MM.1S (cell line): ENCODE data around the gene TMEM59L.

Experiments used
- CTCF ChIP-seq: fragments of 300-600 bp; sonication (generic); IDR thresholded peaks from 2 replicates; pipeline ENCODE4 v1.5.1; 2016; ENCODE audit warnings: antibody characterized with exemption, low read length, mixed read lengths
- EZH2 ChIP-seq: fragments of 300-600 bp; sonication (generic); optimal IDR thresholded peaks from 2 replicates; pipeline ENCODE3; 2017; ENCODE audit warnings: low read depth, mild to moderate bottlenecking, antibody characterized with exemption, low read length, mixed read lengths
- EZH2phosphoT487 ChIP-seq: fragments of 300-600 bp; sonication (generic); IDR thresholded peaks from 2 replicates; pipeline ENCODE4 v1.6.1; 2018; ENCODE audit warnings: antibody characterized with exemption, low read length

GRCh38 chr19:18626906-18627305, 14.2 kb downstream of the TMEM59L start:
- TF ChIP-seq CTCF: no peak
- no peak for TF ChIP-seq EZH2
- TF ChIP-seq EZH2phosphoT487: no peak
